Astrocyte (in vitro differentiated cells and primary cell): ENCODE data around the gene ARNT2. TPM values are rescaled to one million over a fixed set of nuclear protein-coding genes. Genes with fewer than 3 reads are reported as not detected.

Source experiments
- DNase-seq: peaks from one replicate; pipeline ENCODE4 v3.0.0-alpha.2; 2010; ENCODE audit warnings: low read depth
- FAIRE-seq: peaks from 2 replicates; lab custom pipeline; 2011; peaks lifted over from hg19 to GRCh38; lab: Jason Lieb, UNC
- H2AFZ ChIP-seq: 2 replicates; pipeline ENCODE4 v1.6.0; 2012; ENCODE audit warnings: low read depth, low read length, inconsistent platforms
- H3K27ac ChIP-seq: 2 replicates; pipeline ENCODE4 v1.5.1; 2011; ENCODE audit warnings: low read depth, low read length, inconsistent platforms
- H3K27me3 ChIP-seq: 2 replicates; pipeline ENCODE4 v1.6.0; 2011; ENCODE audit warnings: low read length, inconsistent platforms; ENCODE audit not compliant: insufficient read depth
- H3K36me3 ChIP-seq: 2 replicates; pipeline ENCODE4 v1.5.1; 2011; ENCODE audit warnings: low read length, inconsistent platforms; ENCODE audit not compliant: insufficient read depth
- H3K4me1 ChIP-seq: 2 replicates; pipeline ENCODE4 v1.5.1; 2011; ENCODE audit warnings: low read length, inconsistent platforms; ENCODE audit not compliant: insufficient read depth
- H3K4me2 ChIP-seq: 2 replicates; pipeline ENCODE4 v1.6.0; 2012; ENCODE audit warnings: low read length, inconsistent platforms
- H3K4me3 ChIP-seq: 2 replicates; pipeline ENCODE4 v1.5.1; 2011; ENCODE audit warnings: low read depth, mild to moderate bottlenecking, low read length, inconsistent platforms; ENCODE audit not compliant: insufficient read depth
- H3K79me2 ChIP-seq: 2 replicates; pipeline ENCODE4 v1.6.0; 2012; ENCODE audit warnings: mild to moderate bottlenecking, low read length, inconsistent platforms; ENCODE audit not compliant: insufficient read depth
- H3K9ac ChIP-seq: 2 replicates; pipeline ENCODE4 v1.6.0; 2012; ENCODE audit warnings: mild to moderate bottlenecking, low read length, inconsistent platforms
- H3K9me3 ChIP-seq: 2 replicates; pipeline ENCODE4 v1.5.1; 2012; ENCODE audit warnings: low read depth, mild to moderate bottlenecking, low read length, inconsistent platforms; ENCODE audit not compliant: insufficient read depth
- H4K20me1 ChIP-seq: 2 replicates; pipeline ENCODE4 v1.6.0; 2012; ENCODE audit warnings: low read length, inconsistent platforms; ENCODE audit not compliant: insufficient read depth
- H3K27ac Mint-ChIP-seq: one replicate; pipeline ENCODE4 v1.8.0; 2021; ENCODE audit warnings: mild to moderate bottlenecking, mixed read lengths; ENCODE audit not compliant: unreplicated experiment
- H3K27me3 Mint-ChIP-seq: one replicate; pipeline ENCODE4 v1.8.0; 2021; ENCODE audit warnings: low read depth, mixed read lengths; ENCODE audit not compliant: unreplicated experiment
- H3K36me3 Mint-ChIP-seq: one replicate; pipeline ENCODE4 v1.8.0; 2021; ENCODE audit warnings: low read depth, mixed read lengths; ENCODE audit not compliant: unreplicated experiment
- H3K4me1 Mint-ChIP-seq: one replicate; pipeline ENCODE4 v1.8.0; 2021; ENCODE audit warnings: low read depth, mixed read lengths; ENCODE audit not compliant: unreplicated experiment
- H3K4me3 Mint-ChIP-seq: one replicate; pipeline ENCODE4 v1.8.0; 2021; ENCODE audit warnings: mild to moderate bottlenecking, moderate library complexity, mixed read lengths; ENCODE audit not compliant: unreplicated experiment
- H3K9me3 Mint-ChIP-seq: one replicate; pipeline ENCODE4 v1.8.0; 2021; ENCODE audit warnings: mild to moderate bottlenecking, mixed read lengths; ENCODE audit not compliant: unreplicated experiment
- CTCF ChIP-seq: IDR thresholded peaks from 2 replicates; pipeline ENCODE4 v1.5.1; 2011; ENCODE audit warnings: low read depth, mild to moderate bottlenecking, inconsistent platforms, low read length, moderate library complexity; ENCODE audit not compliant: insufficient read depth
- EZH2 ChIP-seq: IDR thresholded peaks from 2 replicates; pipeline ENCODE4 v1.6.1; 2012; ENCODE audit warnings: mild to moderate bottlenecking, low read length, inconsistent platforms; ENCODE audit not compliant: insufficient read depth
- total RNA-seq: library from RNA; stranded (reverse); gene quantifications from 2 replicates; pipeline ENCODE4 v1.2.1, GENCODE V29; 2021

The ARNT2 gene
- total RNA-seq, 1 donor from 2014 or later = 3.5 TPM

GRCh38 chr15:80605591-80606150 lies 201.5 kb downstream of the ARNT2 start:
- Histone ChIP-seq H3K4me2 (no peak overlapping the region), H3K27me3 (no peaks in the 10 kb centered on the region), H3K79me2 (no peaks in the 10 kb centered on the region), H3K4me1 (no peaks in the 10 kb centered on the region), H3K9me3 (no peaks in the 10 kb centered on the region), H4K20me1 (no peaks in the 10 kb centered on the region), H3K4me3 (no peak overlapping the region), H3K36me3 (no peaks in the 10 kb centered on the region), H3K27ac (no peak overlapping the region), H3K9ac (no peak overlapping the region), H2AFZ (no peak overlapping the region)
- Mint-ChIP-seq H3K9me3 (no peaks in the 10 kb centered on the region), H3K36me3 (no peaks in the 10 kb centered on the region), H3K27ac (no peak overlapping the region), H3K27me3 (peaks cover 27% of the 10 kb centered on the region), H3K4me3 (no peak overlapping the region), H3K4me1 (no peaks in the 10 kb centered on the region)
- FAIRE-seq = no peak
- no peak for DNase-seq
- no peak for TF ChIP-seq EZH2
- TF ChIP-seq CTCF = no peak

GRCh38 chr15:80606511-80607071 lies 202.4 kb downstream of the ARNT2 start:
- Histone ChIP-seq H3K9ac (no peak overlapping the region), H3K9me3 (no peaks in the 10 kb centered on the region), H3K4me3 (no peak overlapping the region), H3K27me3 (no peaks in the 10 kb centered on the region), H4K20me1 (no peaks in the 10 kb centered on the region), H3K27ac (no peak overlapping the region), H3K4me1 (no peaks in the 10 kb centered on the region), H3K4me2 (no peak overlapping the region), H3K79me2 (no peaks in the 10 kb centered on the region), H2AFZ (no peak overlapping the region), H3K36me3 (no peaks in the 10 kb centered on the region)
- Mint-ChIP-seq H3K4me1 (no peaks in the 10 kb centered on the region), H3K27me3 (peaks cover 27% of the 10 kb centered on the region), H3K27ac (no peak overlapping the region), H3K4me3 (no peak overlapping the region), H3K9me3 (no peaks in the 10 kb centered on the region), H3K36me3 (no peaks in the 10 kb centered on the region)
- TF ChIP-seq CTCF = no peak
- no peak for TF ChIP-seq EZH2
- FAIRE-seq (no peak), DNase-seq (no peak)

- Histone ChIP-seq H3K4me2 (no peak overlapping the region), H3K79me2 (no peaks in the 10 kb centered on the region), H3K27ac (no peak overlapping the region), H3K4me3 (no peak overlapping the region), H3K9ac (no peak overlapping the region), H2AFZ (no peak overlapping the region), H3K36me3 (no peaks in the 10 kb centered on the region), H3K9me3 (no peaks in the 10 kb centered on the region), H3K4me1 (no peaks in the 10 kb centered on the region), H3K27me3 (no peaks in the 10 kb centered on the region), H4K20me1 (no peaks in the 10 kb centered on the region)
- no peak for DNase-seq
- H3K4me1 Mint-ChIP-seq = no peaks in the 10 kb centered on the region
- peaks cover 27% of the 10 kb centered on the region for H3K27me3 Mint-ChIP-seq
- H3K4me3 Mint-ChIP-seq = no peak overlapping the region
- no peaks in the 10 kb centered on the region for H3K9me3 Mint-ChIP-seq
- H3K27ac Mint-ChIP-seq = no peak overlapping the region
- no peak for TF ChIP-seq CTCF
- no peak for FAIRE-seq
- H3K36me3 Mint-ChIP-seq = no peaks in the 10 kb centered on the region
Observed at GRCh38 chr15:80607287-80607980, 203.3 kb downstream of the ARNT2 start.
